ENCODE data around the gene TMEM198.

TMEM198 gene

DNA sequence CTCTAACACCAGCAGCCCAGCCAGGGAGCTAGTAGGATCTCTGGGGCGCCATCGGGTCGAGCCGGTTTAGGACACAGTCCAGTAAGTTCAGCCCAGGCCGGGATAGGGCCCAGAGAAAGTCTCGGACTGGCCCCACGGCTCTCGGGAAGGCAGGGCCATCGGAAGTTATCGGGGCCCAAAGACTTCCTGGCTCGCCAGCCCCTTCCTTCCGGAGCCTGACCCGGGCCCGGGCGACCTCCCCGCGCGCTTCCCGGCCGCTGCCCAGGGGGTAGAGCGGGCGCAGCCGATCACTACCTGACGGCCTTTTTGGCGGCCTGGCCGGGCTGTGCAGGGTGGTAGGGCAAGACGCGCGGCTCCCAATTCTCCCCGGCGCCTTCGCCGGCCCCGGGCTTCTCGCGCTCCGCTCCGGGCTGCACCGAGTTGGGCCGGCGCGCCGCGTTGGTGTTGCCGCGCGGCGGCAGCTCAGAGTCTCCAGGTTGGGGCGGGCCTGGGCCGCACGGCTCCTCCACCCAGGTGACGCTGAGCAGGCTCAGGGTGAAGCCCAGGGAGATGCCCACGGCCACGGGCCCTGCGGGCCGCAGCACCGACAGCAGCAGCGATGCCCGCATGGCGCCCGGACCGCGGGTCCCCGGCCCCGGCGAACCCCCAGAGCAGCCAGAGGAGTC, 765 bp upstream of the TMEM198 start:
- no peak for TF ChIP-seq CTCF (IDR thresholded peaks at IDR 0.05; ENCODE audit: extremely low read depth, missing control alignments)
- DNase-seq (ENCODE audit: low spot score) = peak; percentile 62

GRCh38 chr2:219544567-219544966, 739 bp downstream of the TMEM198 start:
- no peak for TF ChIP-seq CTCF (IDR thresholded peaks at IDR 0.05; ENCODE audit: extremely low read depth, missing control alignments)

DNA sequence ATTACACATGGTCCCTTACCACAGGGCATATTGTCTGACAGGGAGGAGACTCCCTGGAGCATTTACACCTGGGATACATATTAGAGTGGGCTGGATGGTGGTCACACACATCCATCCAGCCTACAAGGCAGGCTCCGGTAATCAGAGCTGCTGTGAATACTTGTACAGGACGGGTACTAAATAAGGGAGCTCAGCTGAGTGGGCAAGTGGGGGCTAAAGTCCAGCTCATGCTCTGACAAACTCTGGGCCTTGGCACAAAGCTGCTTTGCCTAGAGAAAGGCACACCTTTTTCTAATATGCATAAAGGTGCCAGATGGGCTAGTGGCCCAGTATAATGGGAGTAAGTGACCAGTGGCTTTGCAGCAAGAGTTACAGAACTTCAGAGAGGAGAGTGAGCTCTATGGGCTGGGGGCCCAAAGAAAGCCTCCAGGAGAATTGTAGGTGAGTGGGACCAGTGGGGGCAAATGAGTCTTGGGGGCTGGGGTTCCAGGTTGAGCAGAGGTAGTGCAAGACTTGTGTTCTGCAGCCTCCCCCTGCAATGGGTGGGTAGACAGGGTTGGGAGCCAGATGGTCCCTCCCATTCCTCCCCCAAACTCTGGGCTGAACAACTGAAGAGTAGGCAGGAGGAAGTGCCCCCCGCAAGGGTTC, 1.6 kb downstream of the TMEM198 start:
- TF ChIP-seq CTCF (IDR thresholded peaks at IDR 0.05; ENCODE audit: extremely low read depth, missing control alignments) = no peak
- no peak for DNase-seq (ENCODE audit: low spot score)

More at GRCh38 chr2:219544567-219544966, 739 bp downstream of the TMEM198 start:
- no peak for DNase-seq (ENCODE audit: low spot score)

DNA sequence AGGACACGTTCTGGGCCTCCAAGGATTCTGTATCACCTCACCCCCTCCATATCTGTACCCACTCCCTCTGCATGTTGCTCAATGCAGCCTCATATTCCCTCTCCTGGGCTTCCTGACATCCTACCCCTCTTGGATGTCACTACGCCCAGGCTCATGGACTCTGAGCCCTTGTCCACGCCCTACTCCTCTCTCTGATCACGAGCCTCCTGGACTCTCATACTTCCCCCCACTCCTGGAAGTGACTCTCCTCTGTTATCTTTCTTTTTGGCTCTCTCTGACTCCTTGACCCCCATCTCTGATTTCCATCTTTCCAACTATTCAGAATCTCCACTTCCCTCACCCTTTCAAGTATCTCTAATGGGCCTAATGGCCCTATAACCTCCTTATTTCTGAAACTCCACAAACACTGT, 2.1 kb downstream of the TMEM198 start:
- no peak for TF ChIP-seq CTCF (IDR thresholded peaks at IDR 0.05; ENCODE audit: extremely low read depth, missing control alignments)

DNA sequence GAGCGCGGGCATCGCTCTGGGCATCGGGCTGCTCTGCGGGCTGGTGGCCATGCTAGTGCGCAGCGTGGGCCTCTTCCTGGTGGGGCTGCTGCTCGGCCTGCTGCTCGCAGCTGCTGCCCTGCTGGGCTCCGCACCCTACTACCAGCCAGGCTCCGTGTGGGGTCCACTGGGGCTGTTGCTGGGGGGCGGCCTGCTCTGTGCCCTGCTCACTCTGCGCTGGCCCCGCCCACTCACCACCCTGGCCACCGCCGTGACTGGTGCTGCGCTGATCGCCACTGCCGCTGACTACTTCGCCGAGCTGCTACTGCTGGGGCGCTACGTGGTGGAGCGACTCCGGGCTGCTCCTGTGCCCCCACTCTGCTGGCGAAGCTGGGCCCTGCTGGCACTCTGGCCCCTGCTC, 3.8 kb downstream of the TMEM198 start:
- no peak for DNase-seq (ENCODE audit: low spot score)
- no peak for TF ChIP-seq CTCF (IDR thresholded peaks at IDR 0.05; ENCODE audit: extremely low read depth, missing control alignments)

More for the DNA sequence above, 2.1 kb downstream of the TMEM198 start:
- DNase-seq (ENCODE audit: low spot score) = no peak

DNA sequence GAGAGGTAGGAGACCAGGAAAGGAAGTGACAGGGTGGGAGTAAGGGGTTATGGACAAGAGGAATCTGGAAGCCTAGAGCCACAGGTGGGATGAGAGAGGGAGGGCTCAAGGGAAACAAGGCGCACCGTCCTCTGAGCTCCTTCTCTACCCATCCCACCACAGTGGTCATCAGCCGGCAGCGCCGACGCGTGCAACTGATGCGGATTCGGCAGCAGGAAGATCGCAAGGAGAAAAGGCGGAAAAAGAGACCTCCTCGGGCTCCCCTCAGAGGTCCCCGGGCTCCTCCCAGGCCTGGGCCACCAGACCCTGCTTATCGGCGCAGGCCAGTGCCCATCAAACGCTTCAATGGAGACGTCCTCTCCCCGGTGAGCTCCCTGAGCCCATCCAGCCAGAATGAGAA, 5.2 kb downstream of the TMEM198 start:
- no peak for TF ChIP-seq CTCF (IDR thresholded peaks at IDR 0.05; ENCODE audit: extremely low read depth, missing control alignments)
- DNase-seq (ENCODE audit: low spot score) = no peak

DNA sequence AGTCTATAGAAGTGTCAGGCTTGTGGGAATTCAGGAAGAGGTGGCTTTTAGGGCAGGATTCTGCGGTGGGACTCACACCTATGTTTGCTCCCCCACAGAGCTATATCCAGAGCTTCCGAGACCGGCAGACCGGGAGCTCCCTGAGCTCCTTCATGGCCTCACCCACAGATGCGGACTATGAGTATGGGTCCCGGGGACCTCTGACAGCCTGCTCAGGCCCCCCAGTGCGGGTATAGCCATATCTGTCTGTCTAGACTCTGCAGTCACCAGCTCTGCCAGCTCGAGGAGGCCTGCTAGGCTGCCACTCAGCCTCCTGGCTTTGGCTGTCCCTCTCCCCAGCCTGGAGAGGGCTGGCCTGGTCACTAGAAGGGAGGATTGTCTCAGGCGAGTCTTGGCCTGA, 5.8 kb downstream of the TMEM198 start:
- no peak for TF ChIP-seq CTCF (IDR thresholded peaks at IDR 0.05; ENCODE audit: extremely low read depth, missing control alignments)
- no peak for DNase-seq (ENCODE audit: low spot score)

All from GM20000 (cell line).